ENCODE measurements around the gene PIKFYVE.
A peak's percentile ranks its signal among the peaks of the same experiment; 100 is the strongest.
"Not testable (repeated sequence)": the region's sequence is repeated elsewhere in the genome, so short reads cannot be mapped to it uniquely, and the experiment has no call there.

The PIKFYVE gene

GRCh38 chr2:208300847-208301618 lies 35.0 kb downstream of the PIKFYVE start:
- DNase-seq (ENCODE audit: low spot score): no peak

- no peak for DNase-seq (ENCODE audit: low spot score)
Observed at GRCh38 chr2:208304157-208304556, 38.1 kb downstream of the PIKFYVE start.

DNA sequence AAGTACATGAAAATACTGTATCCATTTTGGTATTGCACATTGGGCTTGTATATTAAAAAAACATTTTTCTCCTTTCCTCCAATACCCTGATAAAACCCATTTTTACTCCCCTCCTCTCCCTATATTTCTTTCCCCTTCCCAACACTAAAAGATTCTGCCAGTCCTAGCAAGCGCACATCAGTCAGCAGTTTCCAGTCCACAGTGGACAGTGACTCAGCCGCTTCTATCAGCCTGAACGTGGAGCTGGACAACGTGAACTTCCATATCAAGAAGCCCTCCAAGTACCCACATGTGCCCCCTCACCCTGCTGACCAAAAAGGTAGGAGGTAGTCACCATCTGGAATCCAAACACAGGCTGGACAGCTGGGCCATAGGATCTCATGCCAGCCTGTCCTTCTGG lies 38.6 kb downstream of the PIKFYVE start:
- no peak for DNase-seq (ENCODE audit: low spot score)

- DNase-seq (ENCODE audit: low spot score): no peak
Observed at GRCh38 chr2:208306291-208306690, 40.2 kb downstream of the PIKFYVE start.

DNA sequence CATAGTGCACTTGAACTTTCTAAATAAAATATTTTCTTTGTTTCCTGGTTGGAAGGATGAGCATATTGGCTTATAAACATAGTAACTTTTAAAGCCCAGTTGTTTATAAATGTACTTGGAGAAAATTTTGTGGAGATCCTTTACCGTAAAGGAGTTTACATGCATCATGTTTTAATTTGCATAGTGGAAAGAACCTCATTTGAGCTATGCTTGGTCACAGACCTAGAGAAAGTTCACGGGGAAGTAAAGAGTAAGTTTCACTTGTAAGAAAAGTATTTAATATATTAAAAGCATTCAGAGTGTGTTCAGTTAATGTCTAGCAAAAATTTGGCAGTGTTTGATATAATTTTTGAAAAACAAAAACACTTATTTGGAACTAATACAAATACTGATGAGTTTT lies 45.3 kb downstream of the PIKFYVE start:
- DNase-seq (ENCODE audit: low spot score): peak; percentile 60

DNA sequence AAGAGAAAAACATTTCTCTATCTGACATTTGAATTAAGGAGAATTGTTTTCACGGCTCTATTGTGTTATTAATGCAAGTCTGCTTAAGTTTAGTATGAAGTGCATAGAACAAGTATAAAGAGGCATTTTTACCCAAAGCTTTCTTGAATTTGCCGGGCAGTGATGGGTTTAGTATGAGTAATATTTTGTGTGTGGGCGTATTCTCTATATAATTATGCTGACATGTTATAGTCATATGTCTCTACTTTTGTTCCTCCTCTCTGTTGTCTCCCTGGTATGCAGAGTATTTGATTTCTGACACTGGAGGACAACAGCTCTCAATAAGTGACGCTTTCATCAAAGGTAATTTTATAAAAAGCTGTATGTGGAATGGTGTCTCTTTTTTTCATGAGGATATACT lies 45.9 kb downstream of the PIKFYVE start:
- DNase-seq (ENCODE audit: low spot score): no peak

- DNase-seq (ENCODE audit: low spot score): no peak
Observed at GRCh38 chr2:208315081-208315788, 49.2 kb downstream of the PIKFYVE start.

DNA sequence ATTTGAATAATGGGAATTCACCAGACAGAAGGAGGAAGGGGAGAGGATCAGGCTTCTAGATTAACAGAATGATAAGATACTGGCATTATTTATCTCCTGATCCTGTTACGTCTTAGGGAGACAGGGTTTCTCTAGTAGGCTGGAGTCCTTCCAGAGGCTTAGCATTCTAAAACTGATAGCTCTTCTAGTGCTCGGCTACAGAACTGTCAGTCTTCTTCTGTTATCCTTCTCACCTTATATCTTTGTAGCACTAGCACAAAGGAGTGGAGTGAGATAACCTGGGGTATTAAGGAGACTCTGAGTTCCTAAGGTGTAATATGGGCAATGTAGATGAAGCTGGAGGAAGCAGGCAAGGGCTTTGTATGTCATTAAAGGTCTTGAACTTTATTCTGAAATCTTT lies 52.1 kb downstream of the PIKFYVE start:
- no peak for DNase-seq (ENCODE audit: low spot score)

- DNase-seq (ENCODE audit: low spot score): peak; percentile 34
Observed at GRCh38 chr2:208319391-208319790, 53.3 kb downstream of the PIKFYVE start.

GRCh38 chr2:208320686-208321085 lies 54.6 kb downstream of the PIKFYVE start:
- DNase-seq (ENCODE audit: low spot score): peak; percentile 57

- no peak for DNase-seq (ENCODE audit: low spot score)
Observed at GRCh38 chr2:208326016-208326415, 60.0 kb downstream of the PIKFYVE start.

DNA sequence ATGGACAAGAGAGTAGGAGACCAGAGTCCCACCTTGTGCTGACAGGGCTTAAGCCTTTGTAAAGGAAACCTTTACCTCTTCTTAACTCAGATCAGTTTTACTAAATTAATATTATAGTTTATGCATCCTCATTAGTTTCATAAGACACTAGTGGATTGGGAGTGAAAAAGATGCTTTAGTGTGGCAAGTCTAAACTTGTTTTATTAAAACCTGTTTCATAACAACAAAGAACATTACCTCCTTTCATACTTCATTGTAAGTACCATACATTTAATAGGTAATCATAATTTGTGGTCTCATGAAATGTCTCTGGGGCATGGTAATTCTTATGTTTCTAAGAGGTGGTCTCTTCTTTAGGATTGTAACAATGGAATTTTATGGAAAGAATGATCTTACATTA lies 63.4 kb downstream of the PIKFYVE start:
- DNase-seq (ENCODE audit: low spot score): no peak

DNA sequence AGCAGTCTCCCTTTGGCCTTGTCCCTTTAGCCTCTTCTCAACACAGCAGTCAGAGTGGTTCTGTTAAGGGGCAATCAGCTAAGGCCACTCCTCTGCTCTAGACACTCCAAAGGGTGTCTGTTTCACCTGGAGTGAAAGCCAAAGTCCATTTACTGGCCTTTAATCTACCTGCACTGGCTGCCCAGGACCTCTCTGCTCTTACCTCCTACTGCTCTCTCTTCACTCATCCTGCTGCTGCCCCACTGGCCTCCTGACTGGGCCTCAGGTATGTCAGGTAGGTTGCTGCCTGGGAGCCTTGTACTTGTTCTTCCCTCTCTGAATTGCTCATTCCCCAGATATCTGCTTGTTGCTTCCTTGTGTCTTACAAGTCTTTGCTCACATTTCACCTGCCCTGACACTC lies 68.2 kb downstream of the PIKFYVE start:
- no peak for DNase-seq (ENCODE audit: low spot score)

- no peak for DNase-seq (ENCODE audit: low spot score)
Observed at GRCh38 chr2:208346756-208347155, 80.7 kb downstream of the PIKFYVE start.

- no peak for DNase-seq (ENCODE audit: low spot score)
Observed at GRCh38 chr2:208350610-208351009, 84.6 kb downstream of the PIKFYVE start.

- DNase-seq (ENCODE audit: low spot score): no peak
Observed at GRCh38 chr2:208352644-208353567, 86.9 kb downstream of the PIKFYVE start.

DNA sequence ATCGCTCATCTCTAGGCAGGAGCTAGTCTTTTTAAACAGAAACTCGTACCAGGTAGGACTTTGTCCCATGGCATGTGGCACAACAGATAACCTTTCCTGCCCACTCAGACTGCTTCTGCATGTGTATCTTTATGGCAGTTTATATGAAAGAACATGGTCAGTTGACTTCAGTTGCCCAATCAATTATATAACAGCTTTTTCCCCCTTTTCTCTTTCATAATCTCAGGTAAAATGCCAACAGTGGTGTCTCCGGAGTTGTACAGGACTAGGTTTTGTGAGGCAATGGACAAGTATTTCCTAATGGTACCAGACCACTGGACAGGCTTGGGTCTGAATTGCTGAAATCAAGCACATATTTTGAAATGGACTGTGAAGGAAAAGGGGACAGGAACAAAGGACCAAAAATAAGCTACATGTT lies 88.9 kb downstream of the PIKFYVE start:
- DNase-seq (ENCODE audit: low spot score): no peak

DNA sequence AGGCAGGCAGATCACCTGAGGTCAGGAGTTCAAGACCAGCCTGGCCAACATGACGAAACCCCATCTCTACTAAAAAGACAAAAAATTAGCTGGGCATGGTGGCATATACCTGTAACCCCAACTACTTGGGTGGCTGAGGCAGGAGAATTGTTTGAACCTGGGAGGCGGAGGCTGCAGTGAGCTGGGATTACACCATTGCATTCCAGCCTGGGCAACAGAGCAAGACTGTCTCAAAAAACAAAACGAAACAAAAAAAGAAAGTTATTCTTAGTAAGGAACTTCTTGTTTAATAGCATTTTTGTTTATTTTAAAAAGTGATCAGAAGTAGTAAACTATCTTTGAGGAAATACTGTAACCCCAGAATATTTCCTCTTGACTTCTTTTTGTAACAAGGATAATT lies 90.4 kb downstream of the PIKFYVE start:
- DNase-seq (ENCODE audit: low spot score): not testable (repeated sequence)

- DNase-seq (ENCODE audit: low spot score): no peak
Observed at GRCh38 chr2:208356846-208357574, 91.0 kb downstream of the PIKFYVE start.

GRCh38 chr2:208358758-208359631 lies 92.9 kb downstream of the PIKFYVE start:
- no peak for DNase-seq (ENCODE audit: low spot score)

DNA sequence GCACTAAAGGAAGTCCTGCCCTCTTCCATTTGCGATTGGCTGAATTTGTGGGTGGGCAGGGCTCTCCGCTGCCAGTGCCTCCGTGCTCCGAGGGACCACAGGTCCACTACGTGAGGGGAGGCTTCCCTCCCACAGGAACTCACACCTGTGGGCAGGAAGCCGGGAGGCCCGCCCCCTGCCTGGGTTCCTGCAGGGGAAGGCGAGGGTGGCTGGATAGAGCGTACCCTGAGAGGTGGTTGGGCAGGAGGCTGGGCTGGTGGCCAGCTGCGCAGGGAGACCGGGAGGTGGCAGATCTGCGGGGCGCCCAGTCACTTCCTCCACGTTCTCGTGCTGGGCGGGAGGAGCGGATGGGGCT lies 93.6 kb downstream of the PIKFYVE start:
- DNase-seq (ENCODE audit: low spot score): no peak
